IMR-90 (cell line): ENCODE data around the gene DIAPH2. TPM values are rescaled to one million over a fixed set of nuclear protein-coding genes. Genes with fewer than 3 reads are reported as not detected.

Source experiments
- ATAC-seq: fragments of 200-7000 bp; cut with Tn5 transposase; 2 replicates; pipeline ENCODE4 v1.9.1; 2020; ENCODE audit warnings: low read depth, mild to moderate bottlenecking, moderate library complexity
- BruUV-seq: library from RNA; stranded (reverse); fragments of 400-500 nt; replicated peaks from 2 replicates; lab custom pipeline; 2021; lab: Mats Ljungman, UMichigan
- CTCF ChIA-PET: fragments of 300-600 bp; formaldehyde crosslinking; extraction: SDS; loops from one replicate; lab custom pipeline; 2021; ENCODE audit warnings: antibody characterized with exemption; lab: Yijun Ruan, JAX
- POLR2A ChIA-PET: fragments of 300-600 bp; sonication (Branson Sonifier 250); formaldehyde crosslinking; loops from one replicate; lab custom pipeline; 2022; ENCODE audit warnings: antibody characterized with exemption; ENCODE audit not compliant: unreplicated experiment; lab: Charles Lee
- DNase-seq: peaks from one replicate; pipeline ENCODE4 v3.0.0; 2013
- H2AFZ ChIP-seq: replicated peaks from 2 replicates; pipeline ENCODE3; 2013; ENCODE audit warnings: low read length, mild to moderate bottlenecking; ENCODE audit not compliant: poor library complexity
- H2AK5ac ChIP-seq: 2 replicates; pipeline ENCODE4 v1.6.1; 2013; ENCODE audit warnings: low read depth, low read length, inconsistent platforms
- H2AK9ac ChIP-seq: replicated peaks from 2 replicates; pipeline ENCODE3; 2013; ENCODE audit warnings: mild to moderate bottlenecking, low read depth, low read length, moderate library complexity; ENCODE audit not compliant: poor library complexity
- H2BK120ac ChIP-seq: 2 replicates; pipeline ENCODE4 v1.6.1; 2013; ENCODE audit warnings: low read depth, low read length, inconsistent platforms
- H2BK15ac ChIP-seq: 3 replicates; pipeline ENCODE4 v1.6.1; 2013; ENCODE audit warnings: low read depth, low read length, inconsistent platforms
- H2BK20ac ChIP-seq: 2 replicates; pipeline ENCODE4 v1.6.1; 2013; ENCODE audit warnings: low read depth, mild to moderate bottlenecking, inconsistent platforms, low read length, moderate library complexity
- H2BK5ac ChIP-seq: 2 replicates; pipeline ENCODE4 v1.6.1; 2013; ENCODE audit warnings: mild to moderate bottlenecking, low read depth, low read length, inconsistent platforms; ENCODE audit not compliant: poor library complexity, severe bottlenecking
- H3K14ac ChIP-seq: replicated peaks from 2 replicates; pipeline ENCODE4 v1.6.1; 2013; ENCODE audit warnings: low read depth, low read length, inconsistent platforms
- H3K18ac ChIP-seq: 2 replicates; pipeline ENCODE4 v1.6.1; 2013; ENCODE audit warnings: low read depth, low read length, control low read depth
- H3K23ac ChIP-seq: 2 replicates; pipeline ENCODE4 v1.6.1; 2013; ENCODE audit warnings: low read depth, low read length, inconsistent platforms
- H3K27ac ChIP-seq: 2 replicates; pipeline ENCODE4 v1.5.1; 2013; ENCODE audit warnings: mild to moderate bottlenecking, control low read depth, low read length; ENCODE audit not compliant: insufficient read depth
- H3K27me3 ChIP-seq: 2 replicates; pipeline ENCODE4 v1.6.1; 2013; ENCODE audit warnings: low read length; ENCODE audit not compliant: control insufficient read depth, insufficient read depth
- H3K36me3 ChIP-seq: 2 replicates; pipeline ENCODE4 v1.6.1; 2013; ENCODE audit warnings: low read length, mixed read lengths; ENCODE audit not compliant: control insufficient read depth, insufficient read depth
- H3K4ac ChIP-seq: 2 replicates; pipeline ENCODE4 v1.6.1; 2013; ENCODE audit warnings: low read depth, low read length, inconsistent platforms
- H3K4me1 ChIP-seq: 2 replicates; pipeline ENCODE4 v1.6.1; 2013; ENCODE audit warnings: low read length, mixed read lengths; ENCODE audit not compliant: control insufficient read depth, insufficient read depth
- H3K4me2 ChIP-seq: 2 replicates; pipeline ENCODE4 v1.6.1; 2013; ENCODE audit warnings: low read depth, mild to moderate bottlenecking, control low read depth, low read length, moderate library complexity
- H3K4me3 ChIP-seq: 2 replicates; pipeline ENCODE4 v1.5.1; 2013; ENCODE audit warnings: low read depth, mild to moderate bottlenecking, control low read depth, low read length, moderate library complexity; ENCODE audit not compliant: insufficient read depth
- H3K56ac ChIP-seq: 2 replicates; pipeline ENCODE4 v1.6.1; 2013; ENCODE audit warnings: low read length, inconsistent platforms; ENCODE audit not compliant: insufficient read depth; ENCODE audit errors: extremely low read depth
- H3K79me1 ChIP-seq, 2 experiments: 2 replicates each; pipeline ENCODE4 v1.6.1; 2013; ENCODE audit warnings: low read length in 2 of 2, inconsistent platforms in 1 of 2, low read depth in 1 of 2
- H3K9ac ChIP-seq: 2 replicates; pipeline ENCODE4 v1.6.1; 2013; ENCODE audit warnings: low read depth, low read length, control low read depth
- H3K9me1 ChIP-seq: 2 replicates; pipeline ENCODE4 v1.6.1; 2013; ENCODE audit warnings: low read length, inconsistent platforms; ENCODE audit not compliant: insufficient read depth
- H3K9me3 ChIP-seq: 2 replicates; pipeline ENCODE4 v1.6.1; 2013; ENCODE audit warnings: low read length; ENCODE audit not compliant: control insufficient read depth, insufficient read depth
- H4K20me1 ChIP-seq: 2 replicates; pipeline ENCODE4 v1.6.1; 2013; ENCODE audit warnings: low read length, inconsistent platforms; ENCODE audit not compliant: insufficient read depth
- H4K5ac ChIP-seq: 2 replicates; pipeline ENCODE4 v1.6.1; 2013; ENCODE audit warnings: mild to moderate bottlenecking, low read depth, low read length, control low read depth
- H4K8ac ChIP-seq, 2 experiments: 2 replicates each; pipeline ENCODE4 v1.6.1; 2013; ENCODE audit warnings: low read depth in 2 of 2, low read length in 2 of 2, control low read depth in 1 of 2, inconsistent platforms in 1 of 2
- H4K91ac ChIP-seq: 2 replicates; pipeline ENCODE4 v1.6.1; 2013; ENCODE audit warnings: low read depth, low read length, inconsistent platforms; ENCODE audit not compliant: insufficient read depth
- BHLHE40 ChIP-seq: fragments of 150-350 bp; IDR thresholded peaks from 2 replicates; pipeline ENCODE4 v1.6.1; 2016; ENCODE audit warnings: mild to moderate bottlenecking, low read depth, low read length
- CEBPB ChIP-seq: IDR thresholded peaks from 2 replicates; pipeline ENCODE4 v1.6.1; 2012; ENCODE audit warnings: low read depth, low read length, improper control_type of control experiment
- CHD1 ChIP-seq: IDR thresholded peaks from 2 replicates; pipeline ENCODE4 v1.6.1; 2012; ENCODE audit warnings: low read depth, low read length, improper control_type of control experiment
- MAFK ChIP-seq: IDR thresholded peaks from 2 replicates; pipeline ENCODE4 v1.6.1; 2012; ENCODE audit warnings: low read depth, low read length, improper control_type of control experiment
- USF2 ChIP-seq: fragments of 150-350 bp; IDR thresholded peaks from 2 replicates; pipeline ENCODE4 v1.6.1; 2017; ENCODE audit warnings: mild to moderate bottlenecking, antibody characterized with exemption, low read length, low read depth
- WGBS, 2 experiments: methylation state at CpG; one replicate each; pipeline versions ENCODE4 v1.1.5 to v1.1.7; 2013; ENCODE audit warnings: missing lambda C conversion rate in 2 of 2; ENCODE audit not compliant: insufficient read length in 1 of 2; ENCODE audit errors: extremely low coverage in 2 of 2; 5-methylcytosine and 5-hydroxymethylcytosine counted together
- dilution Hi-C: fragments of 300-500 bp; cut with HindIII; formaldehyde crosslinking; loops from one replicate; pipeline ENCODE4 v1.14.3; 2018; ENCODE audit warnings: low sequenced_read_pairs; ENCODE audit not compliant: unreplicated experiment
- in situ Hi-C: fragments of 300-500 bp; cut with MboI; formaldehyde crosslinking; loops from 3 replicates; pipeline ENCODE4 v1.14.3; 2019; ENCODE audit warnings: low sequenced_read_pairs, inconsistent platforms, mixed read lengths
- intact Hi-C: fragments of 100-400 bp; cut with micrococcal nuclease; formaldehyde crosslinking; loops from 2 replicates; pipeline ENCODE4 v1.10.0; 2022
- polyA plus RNA-seq, 3 experiments: library from polyadenylated mRNA; depleted of rRNA; stranded (reverse); fragments of >200 nt; gene quantifications; 2 replicates each; pipeline ENCODE4 v1.2.3, GENCODE V29; 2012; ENCODE audit warnings: low replicate concordance in 1 of 3
- total RNA-seq: library from RNA; depleted of rRNA; stranded (reverse); fragments of >200 nt; gene quantifications from 2 replicates; pipeline ENCODE4 v1.2.3, GENCODE V29; 2012

DIAPH2 gene
- total and polyA plus RNA-seq, 2 of the 4 experiments (the other 2 are of a cell fraction): 3.6 to 19.9 TPM

- no peaks in the 10 kb centered on the region for H4K20me1 ChIP-seq
- no peak for TF ChIP-seq USF2
- no peak for TF ChIP-seq CEBPB
- TF ChIP-seq BHLHE40: no peak
- TF ChIP-seq MAFK: no peak
- no peak for TF ChIP-seq CHD1
- no peak overlapping the region for H3K18ac ChIP-seq
- no peak overlapping the region for H3K14ac ChIP-seq
- H3K56ac ChIP-seq: no peak overlapping the region
- H3K36me3 ChIP-seq: no peaks in the 10 kb centered on the region
- dilution Hi-C loops: no loop called here
- no CpG with 5 or more reads among the region's 4 CpGs for WGBS, 2 experiments
- H4K91ac ChIP-seq: no peak overlapping the region
- no peak overlapping the region for H2BK20ac ChIP-seq
- no TSS peak for BruUV-seq
- in situ Hi-C loops: loop anchor here (25.0 kb wide), 1 partner anchor 926 kb away; no protein-coding TSS in a partner anchor
- H3K4me1 ChIP-seq: no peaks in the 10 kb centered on the region
- H4K8ac ChIP-seq: no peak overlapping the region
- H2BK15ac ChIP-seq: no peak overlapping the region
- no peak for DNase-seq
- H2BK120ac ChIP-seq: no peak overlapping the region
- CTCF ChIA-PET: no interaction called here
- intact Hi-C loops: no loop called here
- no peak overlapping the region for H3K4me3 ChIP-seq
- no peaks in the 10 kb centered on the region for H3K79me1 ChIP-seq
- no peaks in the 10 kb centered on the region for H3K27me3 ChIP-seq
- H4K5ac ChIP-seq: no peak overlapping the region
- no peak overlapping the region for H2AK9ac ChIP-seq
- H3K9me1 ChIP-seq: no peaks in the 10 kb centered on the region
- no peak for ATAC-seq
- H3K4ac ChIP-seq: no peak overlapping the region
- POLR2A ChIA-PET: no interaction called here
- H2BK5ac ChIP-seq: no peak overlapping the region
- no peak overlapping the region for H3K9ac ChIP-seq
- H3K4me2 ChIP-seq: no peak overlapping the region
- H3K23ac ChIP-seq: no peak overlapping the region
- no peak overlapping the region for H2AK5ac ChIP-seq
- H3K27ac ChIP-seq: no peak overlapping the region
- H2AFZ ChIP-seq: no peak overlapping the region
- no peaks in the 10 kb centered on the region for H3K9me3 ChIP-seq
Measured at GRCh38 chrX:96761566-96761965, 76.9 kb downstream of the DIAPH2 start.
